ENCODE data around the gene LRP1. TPM values are rescaled to one million over a fixed set of nuclear protein-coding genes. Genes with fewer than 3 reads are reported as not detected.

The LRP1 gene
- total RNA-seq, 1 donor from 2014 or later: 954 TPM

DNA sequence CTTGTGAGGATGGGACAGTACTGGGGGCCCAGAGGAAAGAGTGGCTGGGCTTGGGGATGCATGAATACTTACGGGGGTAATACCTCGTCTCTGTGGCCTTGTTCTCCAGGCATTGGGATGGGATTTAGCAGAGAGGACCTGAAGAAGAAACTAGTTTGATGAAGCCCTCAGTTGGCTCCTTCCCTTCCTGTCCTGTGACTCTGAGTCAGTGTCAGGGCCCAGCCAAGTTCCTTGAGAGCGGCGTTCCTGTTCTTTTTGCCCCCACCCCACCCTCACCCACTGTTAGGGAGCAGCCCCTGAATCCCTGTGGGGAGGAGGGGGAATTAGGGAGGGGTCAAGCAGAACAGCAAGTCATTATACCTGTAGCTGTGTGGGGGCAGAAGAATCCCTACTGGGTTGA lies 24.4 kb downstream of the LRP1 start:
- no peak for DNase-seq (ENCODE audit: low spot score)

DNA sequence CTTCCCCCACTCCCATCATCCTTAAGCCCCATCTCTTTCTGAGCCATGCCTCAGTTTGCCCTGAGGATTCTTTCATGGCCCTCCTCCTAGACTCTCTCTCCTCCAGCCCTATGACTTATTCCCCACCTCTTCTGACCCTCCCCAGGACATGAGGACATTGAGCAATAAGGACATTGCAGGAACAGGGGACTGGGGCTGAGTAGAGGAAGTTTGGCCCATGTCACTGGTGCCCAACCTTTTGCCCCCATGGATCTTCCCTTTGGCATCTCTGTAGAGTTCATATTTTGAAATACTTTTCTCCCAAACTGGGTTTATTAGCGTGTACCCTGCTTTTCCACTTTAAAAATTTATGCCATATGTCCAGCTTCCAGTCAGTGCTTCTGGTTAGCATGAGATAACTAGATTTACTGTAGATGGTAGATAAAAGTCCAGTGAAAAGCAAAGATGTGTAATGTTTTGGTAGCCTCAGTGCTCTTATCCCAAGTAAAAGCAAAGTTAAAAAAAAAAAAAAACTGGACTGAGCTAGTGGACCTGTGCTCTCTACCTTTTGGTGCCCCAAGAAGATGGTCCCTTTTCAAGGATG lies 25.2 kb downstream of the LRP1 start:
- no peak for DNase-seq (ENCODE audit: low spot score)

DNA sequence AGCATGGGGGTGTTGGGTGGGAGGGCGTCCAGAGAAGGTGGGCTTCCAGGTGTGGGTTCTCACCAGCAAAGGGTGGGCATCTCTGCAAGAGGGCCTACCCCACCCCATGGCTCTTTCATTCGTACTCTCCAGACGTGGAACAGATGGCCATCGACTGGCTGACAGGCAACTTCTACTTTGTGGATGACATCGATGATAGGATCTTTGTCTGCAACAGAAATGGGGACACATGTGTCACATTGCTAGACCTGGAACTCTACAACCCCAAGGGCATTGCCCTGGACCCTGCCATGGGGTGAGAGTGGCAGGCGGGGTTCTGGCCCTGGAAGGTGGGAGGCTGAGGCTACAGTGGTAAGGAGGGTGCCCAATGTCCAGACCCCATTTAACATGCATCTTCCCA lies 25.8 kb downstream of the LRP1 start:
- DNase-seq (ENCODE audit: low spot score): no peak

DNA sequence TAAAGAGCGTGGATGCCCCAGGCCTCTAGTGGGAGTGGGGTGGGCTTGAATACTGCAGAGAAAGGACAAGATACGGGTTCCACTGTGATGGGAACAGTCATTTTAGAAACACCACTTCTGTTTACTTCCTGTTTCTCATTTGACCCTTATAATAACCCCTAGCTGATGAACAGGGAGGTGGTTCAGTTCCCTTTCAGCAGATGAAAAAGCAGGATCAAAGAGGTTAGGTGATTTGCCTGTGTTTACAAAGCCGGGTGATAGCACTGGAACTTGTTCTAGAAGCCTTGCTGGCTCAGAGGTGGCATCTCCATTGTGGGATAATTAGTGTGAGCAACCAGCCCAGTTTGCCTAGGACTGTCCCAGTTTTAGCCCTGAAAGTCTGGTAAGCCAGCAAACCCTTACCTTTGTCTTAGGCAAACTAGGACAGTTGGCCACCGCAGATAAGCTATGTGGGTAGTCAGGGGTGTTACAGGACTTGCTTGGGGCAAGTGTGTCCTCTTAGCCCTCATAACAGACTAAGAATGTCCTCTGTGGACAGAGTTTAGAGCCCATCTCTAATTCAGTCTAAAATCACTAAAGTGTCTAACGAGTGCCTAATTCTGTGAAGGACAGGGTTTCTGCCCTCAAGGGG lies 26.6 kb downstream of the LRP1 start:
- no peak for DNase-seq (ENCODE audit: low spot score)

DNA sequence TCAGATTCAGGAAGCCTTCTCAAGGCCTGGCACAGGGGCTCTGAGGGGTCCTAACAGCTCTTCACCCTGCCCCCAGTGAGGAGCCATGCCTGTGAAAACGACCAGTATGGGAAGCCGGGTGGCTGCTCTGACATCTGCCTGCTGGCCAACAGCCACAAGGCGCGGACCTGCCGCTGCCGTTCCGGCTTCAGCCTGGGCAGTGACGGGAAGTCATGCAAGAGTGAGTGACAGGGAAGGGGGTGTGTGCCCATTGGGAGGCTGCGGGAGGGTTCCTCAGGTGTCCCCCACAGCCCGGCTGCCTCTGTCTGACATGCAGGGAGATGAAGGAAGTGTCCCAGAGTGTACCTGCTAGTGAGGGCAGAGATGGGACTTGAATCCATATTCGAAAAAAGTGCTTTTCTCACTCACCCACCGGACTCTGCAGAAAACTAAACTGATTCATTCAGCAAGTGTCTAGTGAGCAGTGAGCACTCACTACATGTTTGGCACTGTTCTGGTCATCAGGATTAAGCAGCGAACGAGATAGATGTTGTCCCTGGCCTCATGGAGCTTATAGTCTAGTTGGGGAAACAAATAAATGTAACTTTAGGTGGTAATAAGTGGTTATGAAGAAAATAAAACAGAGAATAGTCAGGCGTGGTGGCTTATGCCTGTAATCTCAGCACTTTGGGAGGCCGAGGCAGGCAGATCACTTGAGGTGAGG lies 28.6 kb downstream of the LRP1 start:
- DNase-seq (ENCODE audit: low spot score): no peak

DNA sequence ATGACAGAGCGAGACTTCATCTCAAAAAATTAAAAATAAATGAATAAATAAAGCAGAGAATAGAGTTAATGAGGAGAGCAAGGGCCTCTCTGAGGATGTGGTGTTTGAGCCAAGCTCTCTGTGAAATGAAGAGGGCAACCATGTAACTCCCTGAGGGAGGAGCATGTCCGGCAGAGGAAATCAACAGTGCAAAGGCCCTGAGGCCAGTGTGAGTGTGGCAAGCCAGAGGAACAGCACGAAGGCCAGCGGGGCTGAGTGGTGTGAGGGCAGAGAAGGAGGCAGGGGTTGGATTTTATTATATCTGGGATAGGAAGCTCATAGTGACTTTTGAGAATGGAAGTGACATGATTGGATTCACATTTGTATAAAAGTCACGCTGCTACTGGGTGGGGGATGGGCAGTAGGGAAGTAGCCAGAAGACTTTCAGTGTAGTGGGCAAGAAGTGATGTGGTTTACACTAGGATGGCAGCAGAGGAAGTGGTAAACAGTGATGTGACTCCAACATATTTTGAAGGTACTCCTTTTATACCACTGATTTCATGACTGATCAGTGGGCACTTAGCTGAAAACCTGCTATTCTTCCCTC lies 29.4 kb downstream of the LRP1 start:
- no peak for DNase-seq (ENCODE audit: low spot score)

DNA sequence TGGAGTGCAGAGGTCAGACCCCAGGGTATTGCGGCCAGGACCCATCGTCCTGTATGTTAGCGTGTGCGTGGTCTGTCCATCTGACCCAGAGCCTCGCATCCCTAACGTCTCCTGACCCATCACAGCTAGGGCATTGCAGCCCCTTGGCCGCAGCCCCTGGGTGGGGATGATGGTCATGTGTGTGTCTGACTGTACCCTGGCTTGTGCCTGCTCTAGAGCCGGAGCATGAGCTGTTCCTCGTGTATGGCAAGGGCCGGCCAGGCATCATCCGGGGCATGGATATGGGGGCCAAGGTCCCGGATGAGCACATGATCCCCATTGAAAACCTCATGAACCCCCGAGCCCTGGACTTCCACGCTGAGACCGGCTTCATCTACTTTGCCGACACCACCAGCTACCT lies 29.9 kb downstream of the LRP1 start:
- DNase-seq (ENCODE audit: low spot score): no peak

DNA sequence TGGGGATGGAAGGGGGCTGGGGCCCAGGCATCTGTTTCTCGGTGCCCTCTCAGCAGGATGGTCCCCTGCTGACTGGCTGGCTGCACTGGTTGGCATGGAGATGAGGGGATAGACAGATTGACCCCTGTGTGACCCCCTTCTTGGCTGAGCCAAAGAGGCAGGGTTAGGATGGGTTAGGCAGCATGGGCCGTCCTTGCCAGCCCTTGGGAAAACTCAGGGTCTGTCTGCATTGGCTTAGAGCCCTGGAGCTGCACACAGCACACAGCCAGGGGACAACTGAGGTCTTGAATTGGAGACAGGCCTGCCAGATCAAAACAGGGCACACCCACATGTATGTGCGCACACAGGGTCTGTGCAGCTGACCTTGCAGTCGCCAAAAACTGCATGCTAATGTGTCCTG lies 30.4 kb downstream of the LRP1 start:
- no peak for DNase-seq (ENCODE audit: low spot score)

DNA sequence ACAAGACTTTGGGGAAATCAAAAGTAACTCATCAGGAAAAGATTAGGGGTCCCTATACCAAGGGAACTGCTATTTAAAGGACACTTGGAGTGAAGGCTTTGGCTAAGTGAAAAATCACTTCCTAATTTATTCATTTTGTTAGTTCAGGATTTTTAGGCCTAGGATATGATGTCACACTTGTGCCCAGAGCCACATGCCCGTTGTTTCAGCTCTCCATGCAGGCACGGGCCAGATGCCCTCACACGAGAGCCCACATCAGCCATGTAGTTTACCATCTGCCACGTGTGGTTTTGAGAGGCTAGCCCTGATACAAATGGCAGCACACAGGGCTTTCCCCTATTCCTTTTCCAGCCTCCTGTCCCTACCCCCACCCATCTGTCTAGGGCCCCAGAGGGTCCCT lies 31.0 kb downstream of the LRP1 start:
- no peak for DNase-seq (ENCODE audit: low spot score)

DNA sequence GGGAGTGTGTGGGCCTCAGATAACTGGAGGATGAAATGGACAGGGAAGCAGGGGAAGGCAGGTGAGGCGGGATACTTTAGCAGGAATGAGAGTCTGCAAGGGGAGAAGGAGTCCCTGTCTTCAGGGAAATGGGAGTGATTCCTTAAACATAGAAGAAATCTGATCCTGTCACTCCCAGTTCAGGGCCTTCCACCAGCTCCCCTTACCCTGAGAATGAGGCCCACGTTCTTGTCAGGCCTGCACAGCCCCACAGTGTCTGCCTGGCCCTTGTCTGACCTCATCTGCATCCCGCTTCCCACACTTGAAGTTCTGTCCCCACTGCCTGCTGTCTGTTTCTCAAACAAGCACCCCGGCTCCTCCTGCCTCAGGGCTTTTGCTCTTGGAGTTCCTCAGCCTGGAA lies 31.8 kb downstream of the LRP1 start:
- DNase-seq (ENCODE audit: low spot score): no peak

DNA sequence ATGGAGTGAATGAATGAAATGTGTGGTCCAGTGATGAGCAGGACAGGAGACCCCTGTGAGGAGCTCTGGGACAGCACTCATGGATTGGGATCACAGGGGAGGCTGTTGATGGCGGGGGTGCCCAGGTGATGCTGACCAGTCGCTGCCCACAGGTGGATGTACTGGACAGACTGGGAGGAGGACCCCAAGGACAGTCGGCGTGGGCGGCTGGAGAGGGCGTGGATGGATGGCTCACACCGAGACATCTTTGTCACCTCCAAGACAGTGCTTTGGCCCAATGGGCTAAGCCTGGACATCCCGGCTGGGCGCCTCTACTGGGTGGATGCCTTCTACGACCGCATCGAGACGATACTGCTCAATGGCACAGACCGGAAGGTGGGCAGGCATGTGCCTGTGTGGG lies 32.5 kb downstream of the LRP1 start:
- DNase-seq (ENCODE audit: low spot score): no peak

DNA sequence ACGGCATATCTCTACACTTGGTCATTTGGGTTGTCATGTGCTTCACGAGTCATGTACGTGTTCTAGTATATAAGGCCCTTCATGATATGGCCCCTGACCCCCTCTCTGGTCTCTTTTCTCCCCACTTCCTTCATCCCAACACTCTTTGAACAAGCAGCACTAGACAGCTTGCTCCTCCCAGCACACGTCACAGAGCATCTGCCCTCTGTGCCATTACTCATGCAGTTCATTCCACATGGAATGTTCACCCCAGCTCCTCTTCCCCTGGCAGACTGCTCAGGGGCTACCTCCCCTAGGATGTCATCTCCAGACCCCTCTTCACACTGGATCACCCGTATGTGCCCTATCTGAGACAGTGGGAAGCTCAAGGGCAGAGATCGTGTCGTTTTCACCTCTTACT lies 33.2 kb downstream of the LRP1 start:
- no peak for DNase-seq (ENCODE audit: low spot score)

DNA sequence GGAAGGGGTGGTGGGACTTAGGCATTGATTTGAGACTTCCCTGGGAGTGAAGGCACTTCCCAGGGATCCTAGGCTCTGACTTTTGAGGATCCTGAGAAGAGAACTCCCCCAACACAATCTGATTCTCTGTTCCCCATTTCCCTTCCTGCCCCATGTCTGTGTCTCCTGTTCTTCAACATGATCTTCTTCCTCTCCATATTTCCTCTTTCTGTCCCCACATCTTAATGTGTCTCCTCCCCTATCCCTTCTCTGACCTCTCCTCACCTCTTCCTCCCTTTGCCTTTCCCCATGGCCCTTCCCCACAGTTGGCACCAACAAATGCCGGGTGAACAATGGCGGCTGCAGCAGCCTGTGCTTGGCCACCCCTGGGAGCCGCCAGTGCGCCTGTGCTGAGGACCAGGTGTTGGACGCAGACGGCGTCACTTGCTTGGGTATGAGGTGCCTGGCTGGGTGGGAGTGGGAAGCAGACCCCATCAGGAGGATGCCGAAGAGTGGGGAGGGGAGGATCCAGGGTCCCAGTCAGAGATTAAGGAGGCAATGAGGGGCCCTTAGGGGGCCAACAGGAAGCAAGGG lies 34.4 kb downstream of the LRP1 start:
- no peak for DNase-seq (ENCODE audit: low spot score)

DNA sequence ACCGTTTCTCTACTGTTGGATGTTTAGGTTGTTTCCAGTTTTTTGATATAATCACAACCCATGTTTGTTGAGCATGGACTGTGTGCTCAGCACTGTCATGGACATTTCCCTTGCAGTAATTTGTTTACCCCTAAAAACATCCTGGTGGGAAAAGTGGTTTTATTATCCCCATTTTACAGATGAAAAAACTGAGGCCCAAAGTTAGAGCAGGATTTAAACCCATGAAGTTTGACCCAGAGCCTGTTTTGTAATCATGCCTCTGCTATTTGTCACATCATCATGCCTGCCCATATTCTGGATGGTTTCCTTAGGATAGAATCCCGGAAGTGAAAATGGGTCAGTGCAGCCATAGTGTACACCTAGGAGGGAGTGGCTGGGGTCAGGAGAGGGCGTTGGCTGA lies 36.2 kb downstream of the LRP1 start:
- no peak for DNase-seq (ENCODE audit: low spot score)

DNA sequence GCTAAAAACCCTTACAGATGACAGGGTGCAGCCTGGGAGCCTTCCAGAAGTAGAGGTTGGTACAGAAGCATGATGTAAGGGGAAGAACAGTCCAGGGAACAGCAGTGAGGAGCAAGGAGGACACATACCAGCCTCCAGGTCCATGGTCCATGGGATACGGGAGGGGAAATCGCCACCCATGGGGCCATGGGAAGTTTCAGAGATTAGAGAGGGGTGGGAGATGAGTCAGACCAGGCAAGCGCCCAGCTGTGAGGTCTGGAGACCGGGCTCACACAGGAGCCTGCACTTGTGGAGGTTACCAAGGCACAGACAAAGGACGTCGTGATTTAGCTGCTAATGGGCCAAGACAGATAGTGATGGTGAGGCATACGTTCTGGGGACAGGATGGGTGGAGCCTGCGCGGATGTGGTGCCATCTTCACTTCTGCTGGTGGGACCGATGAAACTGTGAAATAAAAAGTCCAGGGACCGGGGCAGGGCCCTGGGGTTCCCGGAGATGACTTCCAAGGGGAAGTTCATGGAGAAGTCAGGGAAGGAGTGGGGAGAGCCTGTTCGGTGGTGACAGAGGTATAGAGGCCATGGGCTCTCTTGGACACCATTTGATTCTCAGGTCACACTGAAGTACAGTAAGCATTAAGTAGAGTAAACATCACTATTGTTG lies 36.8 kb downstream of the LRP1 start:
- DNase-seq (ENCODE audit: low spot score): no peak

DNA sequence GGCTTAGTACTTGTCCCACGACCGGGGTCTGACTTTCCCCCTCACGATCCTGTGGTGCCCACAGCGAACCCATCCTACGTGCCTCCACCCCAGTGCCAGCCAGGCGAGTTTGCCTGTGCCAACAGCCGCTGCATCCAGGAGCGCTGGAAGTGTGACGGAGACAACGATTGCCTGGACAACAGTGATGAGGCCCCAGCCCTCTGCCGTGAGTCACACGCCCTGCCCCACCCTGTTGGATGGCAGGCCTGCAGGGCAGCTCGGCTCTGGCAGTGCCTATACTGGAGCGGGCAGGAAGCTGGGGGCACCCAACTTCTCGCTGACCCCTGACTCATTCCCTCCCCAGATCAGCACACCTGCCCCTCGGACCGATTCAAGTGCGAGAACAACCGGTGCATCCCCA lies 37.5 kb downstream of the LRP1 start:
- no peak for DNase-seq (ENCODE audit: low spot score)

DNA sequence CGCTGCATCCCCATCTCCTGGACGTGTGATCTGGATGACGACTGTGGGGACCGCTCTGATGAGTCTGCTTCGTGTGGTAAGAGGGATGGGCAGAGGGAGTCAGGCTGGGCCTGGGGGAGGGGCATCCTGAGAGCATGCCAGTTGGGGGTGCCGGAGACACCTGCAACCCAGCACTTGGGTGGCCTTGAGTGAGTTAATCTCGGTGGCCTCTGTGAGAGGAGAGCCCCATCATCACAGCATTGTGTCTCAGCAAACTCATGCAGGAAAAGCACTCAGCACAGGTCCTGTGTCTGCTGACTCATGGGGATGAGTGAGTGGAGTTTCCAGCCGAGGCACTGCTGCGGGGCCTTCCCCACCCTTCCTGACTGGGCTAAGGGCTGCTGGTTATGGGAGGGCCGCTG lies 38.7 kb downstream of the LRP1 start:
- no peak for DNase-seq (ENCODE audit: low spot score)

DNA sequence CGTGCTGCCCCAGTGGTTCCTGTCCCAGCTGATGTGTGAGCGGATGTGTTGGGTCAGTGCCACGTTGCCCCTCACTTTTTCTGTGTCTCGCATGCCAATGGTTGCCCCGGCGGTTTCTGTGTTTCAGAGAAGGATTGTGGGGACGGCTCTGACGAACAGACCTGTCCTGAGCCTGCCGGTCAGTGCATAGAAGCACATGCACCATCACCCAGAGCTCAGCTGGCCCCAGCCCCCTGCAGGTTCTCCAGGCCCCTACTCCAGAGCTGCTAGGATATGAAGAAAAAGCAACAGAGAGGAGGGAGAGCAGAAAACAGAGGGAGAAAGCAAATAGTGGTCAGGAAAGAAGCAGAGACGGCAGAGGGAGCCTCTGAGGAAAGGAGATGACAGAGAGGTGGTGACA lies 39.8 kb downstream of the LRP1 start:
- no peak for DNase-seq (ENCODE audit: low spot score)

DNA sequence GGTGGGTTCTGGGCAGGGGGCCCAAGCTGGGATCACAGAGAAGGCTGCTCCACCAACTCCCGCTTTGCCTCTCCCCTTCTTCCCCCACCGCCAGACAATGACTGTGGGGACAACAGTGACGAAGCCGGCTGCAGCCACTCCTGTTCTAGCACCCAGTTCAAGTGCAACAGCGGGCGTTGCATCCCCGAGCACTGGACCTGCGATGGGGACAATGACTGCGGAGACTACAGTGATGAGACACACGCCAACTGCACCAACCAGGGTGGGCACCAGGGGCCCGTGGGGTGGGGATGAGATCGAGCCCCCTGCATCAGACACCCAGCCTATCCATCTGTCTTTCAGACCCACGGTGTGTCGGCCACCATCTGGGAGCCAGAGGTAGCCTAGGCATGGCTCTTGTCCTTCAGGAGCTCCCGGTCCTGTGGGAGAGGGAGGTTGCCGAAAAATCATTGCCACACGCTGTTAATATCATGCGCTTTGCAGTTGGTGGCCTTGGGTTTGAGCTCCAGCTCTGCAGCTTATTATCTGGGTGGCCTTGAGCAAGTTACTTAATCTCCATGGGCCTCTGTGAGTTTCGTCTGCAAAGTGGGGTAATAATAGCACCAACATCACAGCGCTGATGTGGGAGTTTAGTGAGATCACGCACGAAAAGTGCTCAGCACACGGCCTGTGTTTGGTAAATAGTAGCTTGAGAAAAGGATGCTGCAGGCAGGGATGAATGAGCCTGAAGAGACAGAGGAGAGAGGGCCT lies 40.9 kb downstream of the LRP1 start:
- DNase-seq (ENCODE audit: low spot score): no peak

DNA sequence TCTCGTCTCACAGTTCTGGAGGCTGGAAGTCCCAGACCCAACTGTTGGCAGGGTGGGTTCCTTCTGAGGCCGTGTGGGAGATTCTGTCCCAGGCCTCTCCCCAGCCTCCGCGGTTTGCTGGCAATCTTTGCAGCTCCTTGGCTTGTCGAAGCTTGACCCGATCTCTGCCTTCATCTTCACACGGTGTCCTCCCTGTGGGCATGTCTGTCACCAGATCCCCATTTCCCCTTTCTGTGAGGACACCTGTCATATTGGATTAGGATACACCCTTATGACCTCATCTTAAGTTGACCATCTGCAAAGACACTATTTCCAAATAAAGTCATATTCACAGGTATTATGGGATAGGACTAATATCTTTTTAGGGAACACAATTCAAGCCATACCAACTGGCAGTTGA lies 41.7 kb downstream of the LRP1 start:
- DNase-seq (ENCODE audit: low spot score): no peak

DNA sequence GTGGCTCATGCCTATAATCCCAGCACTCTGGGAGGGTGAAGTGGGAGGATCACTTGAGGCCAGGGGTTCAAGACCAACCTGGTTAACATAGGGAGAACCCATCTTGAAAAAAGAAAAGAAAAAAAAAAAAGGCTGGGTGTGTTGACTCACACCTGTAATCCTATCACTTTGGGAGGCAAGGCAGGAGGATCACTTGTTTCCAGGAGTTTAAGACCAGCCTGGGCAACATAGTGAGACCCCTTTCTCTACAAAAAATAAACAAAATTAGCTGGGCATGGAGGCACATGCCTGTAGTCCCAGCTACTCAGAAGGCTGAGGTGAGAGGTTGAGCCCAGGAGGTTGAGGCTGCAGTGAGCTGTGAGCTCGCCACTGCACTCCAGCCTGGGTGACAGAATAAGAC lies 42.1 kb downstream of the LRP1 start:
- DNase-seq (ENCODE audit: low spot score): no peak
